ENCODE measurements around the gene ACAP3. TPM values are rescaled to one million over a fixed set of nuclear protein-coding genes. Genes with fewer than 3 reads are reported as not detected.

ACAP3 gene
- total RNA-seq, 1 donor from 2014 or later: 10.7 TPM

DNA sequence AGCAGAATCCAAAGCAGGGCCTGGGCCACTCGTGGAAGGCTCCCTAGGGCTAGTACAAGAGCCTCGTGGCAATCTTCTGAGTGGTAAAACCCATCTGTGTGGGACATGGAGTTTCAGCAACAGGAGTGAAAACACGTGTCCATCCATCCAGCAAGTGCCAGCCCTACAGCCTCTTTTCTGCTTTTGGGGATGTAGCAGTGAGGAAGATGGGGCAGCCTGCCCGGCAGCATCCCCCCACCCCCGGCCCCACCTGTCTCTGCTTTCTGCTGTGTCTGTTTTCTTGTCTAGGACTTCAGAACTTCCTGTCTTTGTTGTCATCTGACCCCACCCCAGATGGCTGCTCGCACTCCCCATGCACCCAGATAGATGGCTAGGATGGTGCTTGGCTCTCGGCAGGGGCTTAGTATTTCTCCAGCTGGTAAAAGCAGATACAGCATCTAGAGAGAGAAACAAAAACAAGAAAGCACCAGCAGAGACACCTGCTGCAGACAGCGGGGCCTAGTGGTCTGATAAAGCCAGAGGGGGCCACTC, 18.4 kb upstream of the ACAP3 start:
- H3K9me3 ChIP-seq (ENCODE audit: low read depth): no peaks in the 10 kb centered on the region
- Mint-ChIP-seq H3K4me3 (peak overlapping the region; percentile 77), H3K27ac (no peak overlapping the region), H3K9me3 (no peaks in the 10 kb centered on the region), H3K27me3 (ENCODE audit: insufficient read depth, low read depth) (peaks cover 15% of the 10 kb centered on the region), H3K4me1 (peaks cover 11% of the 10 kb centered on the region), H3K36me3 (peaks cover 6% of the 10 kb centered on the region)
- no peak overlapping the region for H2AFZ ChIP-seq (replicated peaks)
- peaks cover 42% of the 10 kb centered on the region for H3K79me2 ChIP-seq (ENCODE audit: low read depth)
- no peak overlapping the region for H3K4me2 ChIP-seq
- H3K4me1 ChIP-seq: peaks cover 4% of the 10 kb centered on the region
- DNase-seq (ENCODE audit: low spot score): no peak
- TF ChIP-seq, protein P1, sequence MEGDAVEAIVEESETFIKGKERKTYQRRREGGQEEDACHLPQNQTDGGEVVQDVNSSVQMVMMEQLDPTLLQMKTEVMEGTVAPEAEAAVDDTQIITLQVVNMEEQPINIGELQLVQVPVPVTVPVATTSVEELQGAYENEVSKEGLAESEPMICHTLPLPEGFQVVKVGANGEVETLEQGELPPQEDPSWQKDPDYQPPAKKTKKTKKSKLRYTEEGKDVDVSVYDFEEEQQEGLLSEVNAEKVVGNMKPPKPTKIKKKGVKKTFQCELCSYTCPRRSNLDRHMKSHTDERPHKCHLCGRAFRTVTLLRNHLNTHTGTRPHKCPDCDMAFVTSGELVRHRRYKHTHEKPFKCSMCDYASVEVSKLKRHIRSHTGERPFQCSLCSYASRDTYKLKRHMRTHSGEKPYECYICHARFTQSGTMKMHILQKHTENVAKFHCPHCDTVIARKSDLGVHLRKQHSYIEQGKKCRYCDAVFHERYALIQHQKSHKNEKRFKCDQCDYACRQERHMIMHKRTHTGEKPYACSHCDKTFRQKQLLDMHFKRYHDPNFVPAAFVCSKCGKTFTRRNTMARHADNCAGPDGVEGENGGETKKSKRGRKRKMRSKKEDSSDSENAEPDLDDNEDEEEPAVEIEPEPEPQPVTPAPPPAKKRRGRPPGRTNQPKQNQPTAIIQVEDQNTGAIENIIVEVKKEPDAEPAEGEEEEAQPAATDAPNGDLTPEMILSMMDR (IDR thresholded peaks at IDR 0.05): no peak
- TF ChIP-seq EZH2 (IDR thresholded peaks at IDR 0.05) (no peak), EZH2phosphoT487 (IDR thresholded peaks at IDR 0.05) (no peak)
- peaks cover 57% of the 10 kb centered on the region for H4K20me1 ChIP-seq (ENCODE audit: low read depth)
- H3K4me3 ChIP-seq: no peak overlapping the region
- no peaks in the 10 kb centered on the region for H3K36me3 ChIP-seq
- no peaks in the 10 kb centered on the region for H3K27me3 ChIP-seq
- H3K9ac ChIP-seq: no peak overlapping the region
- H3K27ac ChIP-seq: no peak overlapping the region
- peaks cover 13% of the 10 kb centered on the region for H3F3A ChIP-seq (ENCODE audit: low read depth)

- Histone ChIP-seq H3K9me3 (ENCODE audit: low read depth) (no peaks in the 10 kb centered on the region), H3K9ac (peak overlapping the region; percentile 93), H3F3A (ENCODE audit: low read depth) (peaks cover 9% of the 10 kb centered on the region), H3K27me3 (no peaks in the 10 kb centered on the region), H3K79me2 (ENCODE audit: low read depth) (peaks cover 48% of the 10 kb centered on the region), H3K36me3 (no peaks in the 10 kb centered on the region), H3K4me3 (peak overlapping the region; percentile 90), H4K20me1 (ENCODE audit: low read depth) (peaks cover 59% of the 10 kb centered on the region), H3K4me1 (peaks cover 4% of the 10 kb centered on the region), H3K4me2 (peak overlapping the region; percentile 99), H3K27ac (no peak overlapping the region), H2AFZ (replicated peaks) (no peak overlapping the region)
- H3K9me3 Mint-ChIP-seq: no peaks in the 10 kb centered on the region
- H3K27ac Mint-ChIP-seq: no peak overlapping the region
- peaks cover 11% of the 10 kb centered on the region for H3K4me1 Mint-ChIP-seq
- no peak for DNase-seq (ENCODE audit: low spot score)
- peak overlapping the region; percentile 79 for H3K4me3 Mint-ChIP-seq
- H3K36me3 Mint-ChIP-seq: peaks cover 6% of the 10 kb centered on the region
- H3K27me3 Mint-ChIP-seq (ENCODE audit: insufficient read depth, low read depth): peaks cover 11% of the 10 kb centered on the region
- TF ChIP-seq, protein P1 (IDR thresholded peaks at IDR 0.05): no peak
- TF ChIP-seq EZH2phosphoT487 (IDR thresholded peaks at IDR 0.05) (no peak), EZH2 (IDR thresholded peaks at IDR 0.05) (no peak)
Observed at GRCh38 chr1:1325288-1326074, 17.8 kb upstream of the ACAP3 start.

DNA sequence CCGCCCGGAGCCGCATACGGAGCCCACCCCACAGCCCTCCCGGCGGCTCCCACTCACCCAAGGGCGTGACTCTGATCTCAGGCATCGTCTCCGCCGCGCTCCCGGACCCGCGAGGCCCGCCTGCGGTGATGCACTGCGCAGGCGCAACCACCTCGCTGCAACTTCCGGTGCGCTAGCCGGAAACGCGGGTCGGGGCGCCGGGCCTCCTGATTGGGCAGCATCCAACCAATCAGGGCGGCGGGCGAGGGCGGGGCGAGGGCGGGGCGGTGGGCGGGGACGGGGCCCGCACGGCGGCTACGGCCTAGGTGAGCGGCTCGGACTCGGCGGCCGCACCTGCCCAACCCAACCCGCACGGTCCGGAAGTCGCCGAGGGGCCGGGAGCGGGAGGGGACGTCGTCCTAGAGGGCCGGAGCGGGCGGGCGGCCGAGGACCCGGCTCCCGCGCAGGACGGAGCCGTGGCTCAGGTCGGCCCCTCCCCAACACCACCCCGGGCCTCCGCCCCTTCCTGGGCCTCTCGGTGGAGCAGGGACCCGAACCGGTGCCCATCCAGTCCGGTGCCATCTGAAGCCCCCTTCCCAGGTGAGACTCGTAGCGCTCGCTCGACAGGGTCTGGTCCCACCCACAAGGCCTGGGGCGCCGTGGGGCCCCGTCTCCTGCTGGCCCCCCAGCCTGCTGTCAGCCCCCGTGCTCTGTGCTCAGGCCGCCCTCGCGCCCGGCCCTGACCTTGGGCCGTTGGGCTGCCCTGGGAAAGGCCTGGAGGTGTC, 17.0 kb upstream of the ACAP3 start, which contains the start of the genes CPTP and INTS11:
Gene CPTP (plus strand): TSS at position 279 of the 764 bp plus-strand sequence. CDS start 2,109 bp downstream, outside the sequence.
Gene INTS11 (minus strand): TSS at position 137 of the 764 bp plus-strand sequence. CDS start 52 bp downstream, at position 85.
- Histone ChIP-seq H3K9me3 (ENCODE audit: low read depth) (no peaks in the 10 kb centered on the region), H3K4me3 (peak within 1 kb of the TSS; percentile 90), H4K20me1 (ENCODE audit: low read depth) (peaks cover 59% of the 10 kb centered on the region), H3K27ac (no peak within 1 kb of the TSS), H3K4me2 (peak within 1 kb of the TSS; percentile 99), H3K27me3 (no peaks in the 10 kb centered on the region), H2AFZ (replicated peaks) (peak within 1 kb of the TSS; percentile 83), H3K79me2 (ENCODE audit: low read depth) (peaks cover 56% of the 10 kb centered on the region), H3K36me3 (no peaks in the 10 kb centered on the region), H3K9ac (peak within 1 kb of the TSS; percentile 93), H3K4me1 (peaks cover 4% of the 10 kb centered on the region), H3F3A (ENCODE audit: low read depth) (peaks cover 4% of the 10 kb centered on the region)
- Mint-ChIP-seq H3K27me3 (ENCODE audit: insufficient read depth, low read depth) (peaks cover 10% of the 10 kb centered on the region), H3K27ac (peak within 1 kb of the TSS; percentile 7), H3K36me3 (peaks cover 4% of the 10 kb centered on the region), H3K4me1 (peaks cover 11% of the 10 kb centered on the region), H3K9me3 (no peaks in the 10 kb centered on the region), H3K4me3 (peak within 1 kb of the TSS; percentile 91)
- peak; percentile 97 for DNase-seq (ENCODE audit: low spot score)
- TF ChIP-seq EZH2 (IDR thresholded peaks at IDR 0.05) (no peak), EZH2phosphoT487 (IDR thresholded peaks at IDR 0.05) (no peak)
- TF ChIP-seq, protein P1 (IDR thresholded peaks at IDR 0.05): no peak

All from neural progenitor cell (in vitro differentiated cells).